ENCODE results near the gene TDRKH.

The TDRKH gene, protein sequence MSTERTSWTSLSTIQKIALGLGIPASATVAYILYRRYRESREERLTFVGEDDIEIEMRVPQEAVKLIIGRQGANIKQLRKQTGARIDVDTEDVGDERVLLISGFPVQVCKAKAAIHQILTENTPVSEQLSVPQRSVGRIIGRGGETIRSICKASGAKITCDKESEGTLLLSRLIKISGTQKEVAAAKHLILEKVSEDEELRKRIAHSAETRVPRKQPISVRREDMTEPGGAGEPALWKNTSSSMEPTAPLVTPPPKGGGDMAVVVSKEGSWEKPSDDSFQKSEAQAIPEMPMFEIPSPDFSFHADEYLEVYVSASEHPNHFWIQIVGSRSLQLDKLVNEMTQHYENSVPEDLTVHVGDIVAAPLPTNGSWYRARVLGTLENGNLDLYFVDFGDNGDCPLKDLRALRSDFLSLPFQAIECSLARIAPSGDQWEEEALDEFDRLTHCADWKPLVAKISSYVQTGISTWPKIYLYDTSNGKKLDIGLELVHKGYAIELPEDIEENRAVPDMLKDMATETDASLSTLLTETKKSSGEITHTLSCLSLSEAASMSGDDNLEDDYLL

DNA sequence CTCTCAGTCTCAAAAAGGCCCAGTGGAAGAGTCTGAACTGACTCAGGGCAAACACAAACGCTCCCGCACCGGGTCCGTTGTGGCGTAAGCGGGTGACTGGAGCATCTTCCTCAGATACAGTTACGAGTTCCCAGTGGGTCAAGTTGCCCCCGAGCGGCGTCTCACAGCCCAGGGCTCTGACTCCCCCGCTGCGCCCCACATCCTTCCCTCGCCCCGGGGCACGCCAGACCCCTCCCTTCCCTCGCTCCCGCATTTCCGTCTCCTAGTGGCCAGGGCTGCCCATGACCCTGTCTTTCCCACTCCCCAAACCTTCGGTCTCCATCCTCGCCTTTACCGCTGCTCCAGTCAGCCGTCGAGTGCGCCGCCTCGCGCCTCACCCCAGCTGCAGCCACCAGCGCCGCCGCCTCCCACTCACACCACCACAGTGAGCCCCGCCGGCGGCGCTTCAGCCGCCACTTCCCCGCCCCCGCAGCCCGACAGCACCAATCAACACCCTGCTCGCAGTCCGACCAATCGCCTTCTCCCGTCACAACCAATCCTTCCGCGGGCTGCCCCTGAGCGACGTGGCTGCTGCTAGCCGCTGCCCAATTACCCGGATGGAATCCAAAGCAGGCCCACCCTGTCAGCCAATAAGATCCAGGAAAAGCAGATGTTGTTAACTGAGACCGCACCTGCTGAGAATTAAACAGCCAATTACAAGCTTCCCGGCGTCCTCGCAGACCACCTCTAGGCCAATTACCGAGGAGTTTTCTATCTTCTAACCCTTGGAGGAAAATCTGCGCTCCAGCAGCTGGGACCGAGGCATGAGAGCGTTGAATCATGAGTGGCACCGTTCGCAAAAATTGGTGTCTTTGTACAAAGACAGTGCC lies at the start of gene TDRKH:
TSS of gene TDRKH (minus strand) at position 430 of the 869 bp plus-strand sequence. CDS start 7,478 bp downstream, outside the sequence.
- TF ChIP-seq, protein P1, sequence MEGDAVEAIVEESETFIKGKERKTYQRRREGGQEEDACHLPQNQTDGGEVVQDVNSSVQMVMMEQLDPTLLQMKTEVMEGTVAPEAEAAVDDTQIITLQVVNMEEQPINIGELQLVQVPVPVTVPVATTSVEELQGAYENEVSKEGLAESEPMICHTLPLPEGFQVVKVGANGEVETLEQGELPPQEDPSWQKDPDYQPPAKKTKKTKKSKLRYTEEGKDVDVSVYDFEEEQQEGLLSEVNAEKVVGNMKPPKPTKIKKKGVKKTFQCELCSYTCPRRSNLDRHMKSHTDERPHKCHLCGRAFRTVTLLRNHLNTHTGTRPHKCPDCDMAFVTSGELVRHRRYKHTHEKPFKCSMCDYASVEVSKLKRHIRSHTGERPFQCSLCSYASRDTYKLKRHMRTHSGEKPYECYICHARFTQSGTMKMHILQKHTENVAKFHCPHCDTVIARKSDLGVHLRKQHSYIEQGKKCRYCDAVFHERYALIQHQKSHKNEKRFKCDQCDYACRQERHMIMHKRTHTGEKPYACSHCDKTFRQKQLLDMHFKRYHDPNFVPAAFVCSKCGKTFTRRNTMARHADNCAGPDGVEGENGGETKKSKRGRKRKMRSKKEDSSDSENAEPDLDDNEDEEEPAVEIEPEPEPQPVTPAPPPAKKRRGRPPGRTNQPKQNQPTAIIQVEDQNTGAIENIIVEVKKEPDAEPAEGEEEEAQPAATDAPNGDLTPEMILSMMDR (conservative IDR thresholded peaks at IDR 0.05; ENCODE audit: low read depth) = peak; percentile 25; the same call in 1 of the 2 replicates
- POLR2A ChIA-PET (ENCODE audit: low non-redundant PET) = interaction anchor here (0.6 kb wide), 1 partner anchor 173 kb away, joined by 5 read pairs; no protein-coding TSS in a partner anchor
- CTCF ChIA-PET = interaction anchor here (0.7 to 1.1 kb wide), 4 partner anchors 14 to 257 kb away, joined by 3 to 5 read pairs (median 4); no protein-coding TSS in a partner anchor
- H3K27ac ChIP-seq = peak within 1 kb of the TSS; percentile 72
- peak; percentile 100 for DNase-seq (ENCODE audit: low spot score)

DNA sequence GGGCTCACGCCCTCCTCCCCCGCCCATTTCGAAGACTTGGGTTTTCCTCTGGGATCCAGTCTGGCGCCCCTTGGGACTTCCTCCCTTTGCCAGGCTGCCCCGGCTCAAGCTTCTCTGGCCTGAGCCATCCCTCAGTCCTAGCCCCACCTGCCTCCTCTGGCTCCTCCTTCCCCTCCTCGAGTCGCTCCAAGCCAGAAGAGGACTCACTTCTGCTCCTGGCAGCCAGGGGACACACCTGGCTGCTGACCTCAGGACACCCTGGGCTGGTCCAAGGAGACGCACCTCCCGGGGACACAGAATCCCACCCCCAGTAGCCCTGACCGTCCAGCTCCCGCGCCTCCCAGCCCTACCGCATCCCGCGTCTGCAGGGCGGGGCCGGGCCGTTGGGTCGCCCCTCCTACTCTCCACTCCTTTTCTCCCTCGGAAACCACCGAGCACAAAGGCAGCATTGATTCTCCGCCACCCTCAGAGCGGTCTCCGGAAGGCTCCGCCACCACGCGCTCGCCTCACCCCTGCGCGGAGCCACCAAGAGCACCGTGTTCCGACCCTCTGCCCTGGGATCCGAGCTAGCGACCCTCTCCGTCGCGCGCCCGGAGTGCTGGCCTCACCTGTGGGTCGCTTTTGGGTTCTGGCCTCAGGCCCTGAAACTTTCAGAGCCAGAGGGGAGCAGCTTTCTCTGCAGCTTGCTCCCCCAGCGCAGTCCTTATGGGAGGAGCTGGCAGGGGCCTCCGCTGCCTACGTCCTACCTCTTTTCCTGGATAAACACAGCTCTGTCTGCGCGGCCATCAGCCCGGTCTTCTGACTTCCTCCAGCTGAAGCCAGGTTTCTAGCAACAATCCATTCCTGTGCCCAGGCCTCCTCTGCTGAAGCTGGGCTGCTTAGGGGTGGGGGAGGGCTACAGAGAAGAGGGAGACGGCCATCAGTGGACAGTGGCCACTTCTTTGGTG lies 49.4 kb upstream of the TDRKH start, which contains the start of gene C2CD4D:
TSS of gene C2CD4D (minus strand) at position 364 of the 947 bp plus-strand sequence. CDS start 831 bp downstream, outside the sequence.
- TF ChIP-seq, protein P1 (conservative IDR thresholded peaks at IDR 0.05; ENCODE audit: low read depth) = no peak
- peak; percentile 69 for DNase-seq (ENCODE audit: low spot score)
- CTCF ChIA-PET = interaction anchor here (0.6 to 0.8 kb wide), 2 partner anchors 9 to 146 kb away, joined by 3 to 4 read pairs; no protein-coding TSS in a partner anchor
- H3K27ac ChIP-seq = peak within 1 kb of the TSS; percentile 73
- POLR2A ChIA-PET (ENCODE audit: low non-redundant PET) = interaction anchor here (0.6 kb wide), 2 partner anchors 50 to 152 kb away, joined by 3 to 4 read pairs; no protein-coding TSS in a partner anchor

DNA sequence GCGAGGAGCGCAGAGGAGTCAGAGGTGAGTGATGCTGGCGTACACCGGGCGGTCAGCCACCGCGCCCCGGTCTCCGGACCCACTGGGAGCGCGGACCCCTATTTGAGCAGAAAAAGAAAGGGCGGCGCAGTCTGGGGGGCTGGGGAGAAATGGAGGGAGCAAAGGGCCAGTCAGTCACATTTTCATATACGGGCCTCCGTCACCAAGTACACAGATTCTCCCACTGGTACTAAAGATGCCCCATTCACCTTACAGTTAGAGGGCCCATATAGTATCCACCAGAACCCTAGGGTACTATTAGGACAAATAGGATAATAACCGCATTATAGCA lies 48.7 kb upstream of the TDRKH start:
- CTCF ChIA-PET = no interaction called here
- DNase-seq (ENCODE audit: low spot score) = no peak
- H3K27ac ChIP-seq = peak overlapping the region; percentile 73
- TF ChIP-seq, protein P1 (conservative IDR thresholded peaks at IDR 0.05; ENCODE audit: low read depth) = no peak
- POLR2A ChIA-PET (ENCODE audit: low non-redundant PET) = interaction anchor here (0.6 kb wide), 1 partner anchor 50 kb away, joined by 3 read pairs; no protein-coding TSS in a partner anchor

DNA sequence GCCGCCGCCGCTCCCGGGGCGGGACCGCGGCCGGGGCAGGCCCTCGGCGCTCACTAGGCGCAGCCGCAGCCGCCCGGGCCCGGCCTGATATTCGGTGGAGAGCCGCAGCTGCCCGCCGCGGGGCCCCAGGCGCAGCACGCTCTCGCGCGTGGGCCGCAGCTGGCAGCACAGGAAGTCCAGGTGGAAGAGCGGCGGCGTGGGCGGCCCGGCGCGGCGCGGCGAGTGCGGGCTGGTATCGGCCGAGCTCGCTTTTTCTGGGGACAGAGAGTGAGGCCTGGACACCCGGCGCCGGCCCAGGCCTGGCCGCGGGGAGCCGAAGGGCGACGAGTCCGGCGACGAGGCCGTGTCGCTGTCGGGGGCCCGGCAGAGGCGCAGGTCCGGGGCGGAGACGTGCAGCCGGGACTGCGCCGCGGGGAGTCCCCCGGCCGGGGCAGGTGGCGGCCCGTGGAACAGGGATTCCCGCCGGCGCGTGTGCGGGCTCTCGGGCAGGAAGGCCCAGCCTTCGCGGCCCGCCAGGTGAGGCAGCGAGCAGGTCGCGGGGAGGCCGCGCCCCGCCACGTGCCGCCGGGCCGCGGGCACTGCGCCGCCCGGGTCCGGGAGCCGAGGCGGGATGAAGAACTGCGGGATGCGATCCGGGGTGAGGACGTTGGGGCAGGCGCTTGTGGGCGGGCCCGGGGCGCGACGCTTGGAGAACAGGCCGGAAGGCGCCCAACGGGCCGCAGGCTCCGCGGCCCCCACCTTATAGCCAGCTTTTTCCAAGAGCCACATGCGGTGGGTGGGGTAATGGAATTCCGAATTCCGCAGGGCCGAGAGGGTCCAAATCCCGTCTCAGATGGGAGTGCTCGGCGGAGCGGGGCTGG lies 48.2 kb upstream of the TDRKH start:
- ChIA-PET CTCF (no interaction called here), POLR2A (ENCODE audit: low non-redundant PET) (no interaction called here)
- TF ChIP-seq, protein P1 (conservative IDR thresholded peaks at IDR 0.05; ENCODE audit: low read depth) = no peak
- H3K27ac ChIP-seq = peak overlapping the region; percentile 77; the same call in 1 of the 2 replicates
- DNase-seq (ENCODE audit: low spot score) = no peak

DNA sequence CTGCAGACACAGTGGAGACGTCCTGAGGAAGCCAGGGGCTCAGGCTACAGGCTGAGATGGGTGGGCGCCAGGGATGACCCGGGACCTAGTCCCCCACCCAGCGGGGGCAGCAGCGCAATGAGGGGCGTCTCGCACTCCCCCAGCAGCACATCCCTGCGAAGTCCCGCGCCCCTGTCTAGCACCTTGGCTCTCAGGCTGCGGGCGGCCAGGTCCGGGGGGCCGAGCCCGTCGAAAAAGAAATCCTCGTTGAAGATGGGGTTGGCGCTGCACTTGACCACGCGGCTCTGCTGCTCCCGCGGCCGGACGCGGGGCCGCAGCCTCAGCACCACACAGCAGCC lies 47.6 kb upstream of the TDRKH start:
- ChIA-PET CTCF (no interaction called here), POLR2A (ENCODE audit: low non-redundant PET) (interaction anchor here (0.8 kb wide), 1 partner anchor 65 kb away, joined by 3 read pairs; no protein-coding TSS in a partner anchor)
- TF ChIP-seq, protein P1 (conservative IDR thresholded peaks at IDR 0.05; ENCODE audit: low read depth) = no peak

More for the DNA sequence above, 47.6 kb upstream of the TDRKH start:
- H3K27ac ChIP-seq = peak overlapping the region; percentile 77
- DNase-seq (ENCODE audit: low spot score) = no peak

All from RWPE1 (cell line).